Measurements from ENCODE around the gene ST6GALNAC5. TPM values are rescaled to one million over a fixed set of nuclear protein-coding genes. Genes with fewer than 3 reads are reported as not detected.

Gene ST6GALNAC5
- total RNA-seq, 1 experiment from 2014 or later: 0.24 TPM

DNA sequence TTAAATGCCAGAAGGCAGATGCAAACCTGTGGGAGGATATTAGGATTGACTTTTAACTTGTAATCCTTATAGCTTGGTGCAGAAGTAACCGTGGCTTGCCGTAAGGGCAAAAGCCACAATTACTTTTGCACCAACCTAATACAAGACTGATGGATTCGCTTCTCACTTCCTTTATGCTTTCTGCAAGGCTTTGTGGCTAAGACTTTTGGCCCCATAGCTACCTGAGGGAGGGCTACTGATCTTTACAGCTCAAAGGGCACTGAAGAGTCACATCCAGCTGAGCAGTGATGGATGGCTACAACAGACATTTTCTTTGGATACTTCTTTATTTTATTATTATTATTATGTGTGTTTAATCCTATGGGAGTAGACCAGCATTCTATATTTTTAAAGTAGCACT is 140.4 kb downstream of the ST6GALNAC5 start:
- ChIA-PET POLR2A (ENCODE audit: unreplicated experiment) (no interaction called here), CTCF (no interaction called here)
- TF ChIP-seq EZH2 (IDR thresholded peaks at IDR 0.05; ENCODE audit: low read depth) (no peak), CTCF (conservative IDR thresholded peaks at IDR 0.05) (no peak)
- DNase-seq: no peak
- Histone ChIP-seq H3K9me2 (ENCODE audit: insufficient read depth) (no peaks in the 10 kb centered on the region; the same call in 1 of the 2 replicates), H4K20me1 (ENCODE audit: insufficient read depth) (no peaks in the 10 kb centered on the region), H3K27me3 (ENCODE audit: insufficient read depth, low read depth) (no peaks in the 10 kb centered on the region), H2AFZ (no peak overlapping the region), H3K9me3 (ENCODE audit: insufficient read depth, low read depth) (no peaks in the 10 kb centered on the region), H3K27ac (no peak overlapping the region), H3K79me2 (ENCODE audit: low read depth) (no peaks in the 10 kb centered on the region), H3K4me3 (no peak overlapping the region), H3K36me3 (ENCODE audit: low read depth) (no peaks in the 10 kb centered on the region), H3K4me2 (no peak overlapping the region), H3K4me1 (replicated peaks; ENCODE audit: insufficient read depth) (no peaks in the 10 kb centered on the region), H3F3A (ENCODE audit: insufficient read depth, low read depth) (no peaks in the 10 kb centered on the region)
- BruUV-seq (replicated peaks): no TSS peak
- intact Hi-C loops (cut with micrococcal nuclease; ENCODE audit: unreplicated experiment): no loop called here

DNA sequence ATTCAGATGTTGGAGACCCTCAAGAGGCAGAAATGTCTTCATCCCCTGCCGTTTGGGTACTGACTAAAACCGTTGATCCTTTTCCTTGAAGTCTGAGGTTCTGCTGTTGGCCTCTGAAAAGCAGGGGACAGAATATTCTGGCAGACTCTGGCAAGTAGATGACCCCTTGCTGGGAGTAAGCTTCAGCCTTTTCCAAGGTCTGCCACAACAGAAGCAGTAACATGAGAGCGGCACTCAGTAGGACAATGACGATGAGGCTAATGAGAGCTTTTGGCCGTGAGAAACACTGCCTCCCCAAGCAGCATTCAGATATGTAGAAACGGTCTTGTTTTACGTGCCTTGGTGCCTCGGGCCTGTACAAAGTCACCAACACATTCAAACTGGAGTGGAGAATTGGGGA is 143.7 kb downstream of the ST6GALNAC5 start:
- H3K4me2 ChIP-seq: no peak overlapping the region
- intact Hi-C loops (cut with micrococcal nuclease; ENCODE audit: unreplicated experiment): no loop called here
- CTCF ChIA-PET: no interaction called here
- no peaks in the 10 kb centered on the region for H3K36me3 ChIP-seq (ENCODE audit: low read depth)
- no peaks in the 10 kb centered on the region for H3K4me1 ChIP-seq (replicated peaks; ENCODE audit: insufficient read depth)
- DNase-seq: no peak
- H3K4me3 ChIP-seq: no peak overlapping the region
- H3K27ac ChIP-seq: no peak overlapping the region
- peak overlapping the region; percentile 12; the same call in 1 of the 2 replicates for H2AFZ ChIP-seq
- no peaks in the 10 kb centered on the region for H3K9me3 ChIP-seq (ENCODE audit: insufficient read depth, low read depth)
- no peaks in the 10 kb centered on the region for H4K20me1 ChIP-seq (ENCODE audit: insufficient read depth)
- H3K27me3 ChIP-seq (ENCODE audit: insufficient read depth, low read depth): no peaks in the 10 kb centered on the region
- no peak for TF ChIP-seq CTCF (conservative IDR thresholded peaks at IDR 0.05)
- no peak for TF ChIP-seq EZH2 (IDR thresholded peaks at IDR 0.05; ENCODE audit: low read depth)
- POLR2A ChIA-PET (ENCODE audit: unreplicated experiment): no interaction called here
- H3K9me2 ChIP-seq (ENCODE audit: insufficient read depth): no peaks in the 10 kb centered on the region; the same call in 1 of the 2 replicates
- H3F3A ChIP-seq (ENCODE audit: insufficient read depth, low read depth): no peaks in the 10 kb centered on the region
- BruUV-seq (replicated peaks): no TSS peak
- H3K79me2 ChIP-seq (ENCODE audit: low read depth): no peaks in the 10 kb centered on the region

DNA sequence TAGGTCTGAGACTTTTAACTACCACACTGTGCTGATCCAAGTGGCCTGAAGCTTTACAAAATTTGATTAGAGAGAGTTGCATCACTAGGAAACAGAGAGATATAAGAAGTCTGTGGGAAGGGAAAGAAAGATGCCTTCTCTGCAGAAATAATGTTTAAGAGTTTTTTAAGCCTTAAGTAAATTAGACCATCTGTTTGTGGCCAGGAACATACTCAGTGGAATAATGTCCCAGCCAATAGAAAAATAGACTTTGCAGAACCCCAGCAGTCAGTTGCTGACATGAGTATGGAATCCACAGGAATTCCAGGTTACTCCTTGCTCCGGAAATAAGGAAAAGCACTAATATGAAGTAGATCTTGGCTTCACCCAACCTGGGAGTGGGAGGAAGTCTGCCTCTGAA is 144.8 kb downstream of the ST6GALNAC5 start:
- ChIA-PET CTCF (no interaction called here), POLR2A (ENCODE audit: unreplicated experiment) (no interaction called here)
- no peaks in the 10 kb centered on the region; the same call in 1 of the 2 replicates for H3K9me2 ChIP-seq (ENCODE audit: insufficient read depth)
- no peaks in the 10 kb centered on the region for H3K27me3 ChIP-seq (ENCODE audit: insufficient read depth, low read depth)
- no peak for DNase-seq
- no peaks in the 10 kb centered on the region for H3K36me3 ChIP-seq (ENCODE audit: low read depth)
- TF ChIP-seq CTCF (conservative IDR thresholded peaks at IDR 0.05) (no peak), EZH2 (IDR thresholded peaks at IDR 0.05; ENCODE audit: low read depth) (no peak)
- H4K20me1 ChIP-seq (ENCODE audit: insufficient read depth): no peaks in the 10 kb centered on the region
- BruUV-seq (replicated peaks): no TSS peak
- H3K79me2 ChIP-seq (ENCODE audit: low read depth): no peaks in the 10 kb centered on the region
- no peak overlapping the region for H3K4me2 ChIP-seq
- H2AFZ ChIP-seq: no peak overlapping the region
- no peaks in the 10 kb centered on the region for H3K4me1 ChIP-seq (replicated peaks; ENCODE audit: insufficient read depth)
- no peaks in the 10 kb centered on the region for H3F3A ChIP-seq (ENCODE audit: insufficient read depth, low read depth)
- intact Hi-C loops (cut with micrococcal nuclease; ENCODE audit: unreplicated experiment): no loop called here
- no peak overlapping the region for H3K4me3 ChIP-seq
- no peaks in the 10 kb centered on the region for H3K9me3 ChIP-seq (ENCODE audit: insufficient read depth, low read depth)
- H3K27ac ChIP-seq: no peak overlapping the region
